GM13977 (cell line): Measurements from ENCODE around the gene NRF1.

Experiments
- DNase-seq: peaks from one replicate; pipeline ENCODE4 v3.0.0; 2012; ENCODE audit warnings: low spot score
- in situ Hi-C: fragments of 300-500 bp; cut with MboI; formaldehyde crosslinking; loops from one replicate; pipeline ENCODE4 v1.12.0; 2022; ENCODE audit warnings: low sequenced_read_pairs, low pct_unique_long_range_greater_than_20kb, mixed read lengths, inconsistent platforms; ENCODE audit not compliant: unreplicated experiment
- TF ChIP-seq, protein P1 (sequence below): IDR thresholded peaks from 2 replicates; pipeline ENCODE4 v1.5.1; 2012; ENCODE audit warnings: mild to moderate bottlenecking, control low read depth; ENCODE audit not compliant: insufficient read depth; ENCODE audit errors: extremely low read depth, missing control alignments

The NRF1 gene

DNA sequence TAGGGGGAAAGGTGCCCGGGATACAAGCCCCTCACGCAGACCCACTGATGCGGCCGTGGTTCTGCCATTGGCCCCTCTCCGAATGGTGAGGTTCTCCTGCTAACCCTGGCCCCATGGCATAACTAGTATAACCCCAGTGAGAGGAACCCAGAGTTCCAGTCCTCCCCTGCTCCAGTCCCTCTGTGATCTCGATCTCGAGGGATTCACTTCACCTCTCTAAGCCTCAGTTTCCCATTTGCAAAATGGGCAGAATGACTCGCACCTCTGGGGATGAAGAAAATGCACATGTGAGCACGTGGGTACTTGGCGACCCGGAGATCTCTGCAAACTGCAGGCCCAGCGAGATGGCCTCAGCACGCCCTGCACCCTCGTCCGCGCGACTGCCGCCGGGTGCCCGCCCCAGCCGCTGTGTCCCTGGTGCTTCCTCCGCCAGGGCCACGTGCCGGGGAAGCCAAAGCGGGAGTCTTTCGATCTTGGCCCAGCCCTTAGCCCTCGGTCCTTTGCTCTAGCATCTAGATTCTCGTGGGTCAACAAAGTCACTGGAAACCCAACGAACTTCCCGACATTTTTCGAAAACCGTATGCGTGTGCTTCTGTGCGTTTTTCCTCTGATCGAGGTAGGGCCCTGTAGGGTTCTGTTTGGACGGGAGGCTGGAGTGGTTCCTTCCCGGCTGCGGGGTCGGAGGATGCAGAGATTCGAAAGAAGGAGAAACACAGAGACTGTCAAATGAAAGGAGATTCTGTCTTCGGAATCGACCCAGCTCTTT lies 171.5 kb downstream of the NRF1 start:
- in situ Hi-C loops, result no loop called here
- TF ChIP-seq, protein P1, sequence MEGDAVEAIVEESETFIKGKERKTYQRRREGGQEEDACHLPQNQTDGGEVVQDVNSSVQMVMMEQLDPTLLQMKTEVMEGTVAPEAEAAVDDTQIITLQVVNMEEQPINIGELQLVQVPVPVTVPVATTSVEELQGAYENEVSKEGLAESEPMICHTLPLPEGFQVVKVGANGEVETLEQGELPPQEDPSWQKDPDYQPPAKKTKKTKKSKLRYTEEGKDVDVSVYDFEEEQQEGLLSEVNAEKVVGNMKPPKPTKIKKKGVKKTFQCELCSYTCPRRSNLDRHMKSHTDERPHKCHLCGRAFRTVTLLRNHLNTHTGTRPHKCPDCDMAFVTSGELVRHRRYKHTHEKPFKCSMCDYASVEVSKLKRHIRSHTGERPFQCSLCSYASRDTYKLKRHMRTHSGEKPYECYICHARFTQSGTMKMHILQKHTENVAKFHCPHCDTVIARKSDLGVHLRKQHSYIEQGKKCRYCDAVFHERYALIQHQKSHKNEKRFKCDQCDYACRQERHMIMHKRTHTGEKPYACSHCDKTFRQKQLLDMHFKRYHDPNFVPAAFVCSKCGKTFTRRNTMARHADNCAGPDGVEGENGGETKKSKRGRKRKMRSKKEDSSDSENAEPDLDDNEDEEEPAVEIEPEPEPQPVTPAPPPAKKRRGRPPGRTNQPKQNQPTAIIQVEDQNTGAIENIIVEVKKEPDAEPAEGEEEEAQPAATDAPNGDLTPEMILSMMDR, result no peak
- no peak for DNase-seq

DNA sequence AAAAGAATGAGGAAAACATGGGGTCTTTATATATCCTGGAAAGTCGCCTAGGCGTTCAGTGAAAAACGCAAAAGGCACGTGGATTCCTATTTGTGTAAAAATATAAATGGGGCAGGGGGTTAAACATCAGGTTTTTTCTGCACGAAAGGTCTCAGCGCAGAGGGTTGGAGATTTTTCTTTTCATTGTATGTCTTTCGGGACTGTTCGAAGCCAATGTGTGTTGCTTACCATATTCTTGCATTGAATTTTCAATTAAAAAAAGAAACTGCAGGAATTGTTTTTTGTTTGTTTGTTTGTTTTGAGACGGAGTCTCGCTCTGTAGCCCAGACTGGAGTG lies 172.0 kb downstream of the NRF1 start:
- TF ChIP-seq, protein P1, result no peak
- DNase-seq, result no peak
- in situ Hi-C loops, result no loop called here

DNA sequence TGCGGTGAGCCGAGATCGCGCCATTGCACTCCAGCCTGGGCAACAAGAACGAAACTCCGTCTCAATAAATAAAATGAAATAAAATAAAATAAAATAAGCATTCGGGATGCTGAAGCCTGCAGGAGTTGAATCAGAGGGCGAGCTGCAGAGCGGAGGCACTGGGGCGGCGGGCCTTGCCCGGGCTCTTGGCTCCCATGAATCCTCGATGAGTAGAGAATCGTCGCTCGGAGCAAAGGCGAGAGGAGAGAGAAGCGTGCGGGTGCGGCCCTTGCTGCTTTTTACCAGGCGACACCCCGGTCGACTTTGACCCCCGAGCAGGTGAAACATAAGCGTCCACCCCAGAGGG lies 172.9 kb downstream of the NRF1 start:
- in situ Hi-C loops, result no loop called here
- TF ChIP-seq, protein P1, result no peak
- DNase-seq, result no peak

DNA sequence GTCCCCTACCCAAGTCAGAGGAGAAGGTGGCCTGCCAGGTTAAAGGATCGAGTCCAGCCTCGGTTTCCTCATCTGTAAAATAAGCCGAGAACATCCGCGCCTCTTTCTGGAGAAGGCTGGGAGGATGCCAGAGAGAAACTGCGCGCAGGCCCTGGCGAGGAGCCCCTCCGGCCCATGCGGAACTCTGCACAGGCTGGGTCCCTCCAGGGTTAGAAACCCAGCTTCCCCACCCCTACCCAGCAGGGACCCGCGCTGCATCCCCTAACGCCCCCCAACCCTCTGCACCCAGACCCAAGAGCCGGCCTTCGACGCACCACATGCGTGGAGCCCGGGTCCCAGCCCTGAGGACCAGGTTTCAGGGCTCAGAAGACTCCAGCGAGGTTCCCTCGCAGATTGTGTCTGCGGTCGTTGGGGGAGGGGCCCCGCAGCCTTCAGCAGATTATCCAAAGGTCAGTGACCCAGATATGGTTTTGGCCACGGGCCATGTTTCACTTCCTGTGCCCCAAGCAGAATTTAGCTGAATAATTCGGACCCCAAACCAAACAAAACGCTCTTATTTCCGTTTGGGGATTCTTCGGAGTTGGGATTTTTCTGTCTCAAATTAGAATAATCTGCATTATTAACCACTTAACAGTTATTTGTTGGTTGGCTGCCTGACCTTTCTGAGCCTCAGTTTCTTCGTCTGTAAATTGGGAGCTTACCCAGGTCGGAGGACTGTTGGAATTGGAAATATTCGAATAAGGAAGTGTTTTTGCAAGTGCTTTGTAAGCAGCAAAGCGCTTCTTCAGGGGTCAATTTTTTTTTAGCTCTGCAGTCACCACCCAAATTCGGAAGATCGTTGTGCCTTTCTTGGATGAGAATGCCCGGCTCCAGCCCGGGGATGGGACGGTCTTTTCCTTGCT lies 173.5 kb downstream of the NRF1 start:
- in situ Hi-C loops, result no loop called here
- peak; percentile 65 for DNase-seq
- TF ChIP-seq, protein P1, result no peak

DNA sequence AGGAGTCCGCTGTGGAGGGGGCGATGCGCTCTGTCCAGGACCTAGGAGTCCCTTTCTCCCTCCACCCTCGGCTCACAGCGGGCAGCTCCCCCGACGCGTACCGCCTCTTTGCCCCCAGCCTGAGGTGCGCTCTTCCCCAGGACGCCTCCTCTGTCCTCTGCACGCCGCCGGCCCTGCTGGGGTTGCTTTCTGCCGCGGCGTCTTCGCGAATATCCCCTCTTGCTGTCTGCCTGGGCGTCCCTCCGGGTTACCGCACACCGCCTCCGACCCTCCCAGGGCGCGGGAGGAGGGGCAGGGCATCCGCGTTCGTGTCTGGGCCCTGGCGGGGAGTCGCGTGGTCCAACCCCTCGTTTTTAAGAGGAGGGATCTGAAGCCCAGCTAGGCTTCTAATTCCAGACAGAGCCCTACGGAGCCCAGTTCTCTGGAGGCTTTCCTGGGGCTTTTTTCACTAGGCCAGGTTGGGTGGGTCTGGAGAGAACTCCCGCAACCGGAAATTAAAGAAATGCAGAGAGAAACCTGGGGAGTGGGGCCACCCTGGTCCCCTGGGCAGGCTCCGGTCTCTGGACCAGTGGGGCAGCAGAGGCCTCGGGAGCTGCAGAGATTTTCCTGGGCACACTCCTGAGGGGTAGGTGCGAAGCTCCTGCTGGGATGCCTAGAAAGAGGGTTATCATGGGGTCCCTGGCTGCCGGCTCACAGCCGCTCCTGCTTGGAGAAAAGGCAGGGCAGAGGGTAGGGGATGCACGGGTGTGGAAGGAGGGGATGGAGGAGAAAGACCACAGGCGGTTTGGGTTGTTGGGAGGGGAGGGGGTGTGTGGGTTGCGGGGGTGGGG lies 174.4 kb downstream of the NRF1 start:
- TF ChIP-seq, protein P1, result no peak
- in situ Hi-C loops, result no loop called here
- peak; percentile 65 for DNase-seq

DNA sequence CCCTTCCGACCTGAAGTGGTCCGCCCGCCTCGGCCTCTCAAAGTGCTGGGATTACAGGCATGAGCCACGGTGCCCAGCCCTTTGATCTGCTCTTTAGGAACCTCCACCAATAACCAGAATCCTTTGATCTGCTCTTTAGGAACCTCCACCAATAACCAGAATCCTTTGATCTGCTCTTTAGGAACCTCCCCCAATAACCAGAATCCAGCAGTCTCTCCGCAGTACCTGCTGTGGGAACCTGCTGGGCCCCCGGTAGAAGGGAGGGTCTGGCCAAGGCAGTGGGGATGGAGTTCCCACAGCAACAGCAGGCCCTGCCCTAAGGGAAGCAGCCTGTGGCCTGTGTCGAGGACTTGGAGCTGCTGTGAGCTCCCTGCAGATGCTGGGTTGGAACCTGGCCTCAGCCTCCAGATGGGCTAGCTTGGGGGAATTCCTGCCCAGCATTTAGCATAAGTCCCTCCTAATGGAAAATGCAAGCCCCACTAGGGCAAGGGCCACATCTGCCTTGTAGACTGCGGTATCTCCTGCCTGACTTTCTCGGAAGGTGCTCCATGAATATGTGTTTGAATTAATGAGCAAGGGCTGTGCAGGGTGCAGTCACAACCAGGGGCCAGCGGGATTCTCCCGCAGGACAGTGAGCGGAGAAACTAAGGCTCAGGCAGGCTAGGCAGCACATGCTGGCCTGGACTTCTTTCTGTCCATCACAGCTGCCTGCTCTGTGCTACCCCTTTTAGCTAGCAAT lies 175.5 kb downstream of the NRF1 start:
- TF ChIP-seq, protein P1, result no peak
- in situ Hi-C loops, result no loop called here
- DNase-seq, result no peak
